ENCODE results near the gene SPOCK1. TPM values are rescaled to one million over a fixed set of nuclear protein-coding genes. Genes with fewer than 3 reads are reported as not detected.

SPOCK1 gene
- total and polyA plus RNA-seq, 2 experiments from 2014 or later = 5.6 to 10.1 TPM

GRCh38 chr5:137101544-137101943 lies 397.6 kb downstream of the SPOCK1 start:
- WGBS (ENCODE audit: low lambda C conversion rate, missing lambda C conversion rate) = 50% methylated on average over 2 of the region's 2 CpGs
- H3K4me1 ChIP-seq (ENCODE audit: insufficient read depth) = no peaks in the 10 kb centered on the region
- H3K36me3 ChIP-seq (replicated peaks; ENCODE audit: insufficient read depth, low read depth) = no peaks in the 10 kb centered on the region
- no peak overlapping the region for H3K27ac ChIP-seq
- H3K4me3 ChIP-seq = no peak overlapping the region
- no peak for TF ChIP-seq EZH2 (IDR thresholded peaks at IDR 0.05; ENCODE audit: borderline replicate concordance)
- no peak for TF ChIP-seq CTCF (IDR thresholded peaks at IDR 0.05; ENCODE audit: poor library complexity)
- no peak for TF ChIP-seq EZH2phosphoT487 (IDR thresholded peaks at IDR 0.05; ENCODE audit: low read depth, severe bottlenecking, unreplicated experiment)
- H2AFZ ChIP-seq = no peak overlapping the region
- H3K9me2 ChIP-seq (replicated peaks; ENCODE audit: insufficient read depth) = no peaks in the 10 kb centered on the region
- no peaks in the 10 kb centered on the region for H3K27me3 ChIP-seq
- no peak for DNase-seq (ENCODE audit: low spot score)
- H3K4me2 ChIP-seq = no peak overlapping the region
- no peaks in the 10 kb centered on the region for H4K20me1 ChIP-seq (ENCODE audit: insufficient read depth, poor library complexity, severe bottlenecking)
- no peaks in the 10 kb centered on the region for H3K9me3 ChIP-seq (ENCODE audit: low read depth)
- no peaks in the 10 kb centered on the region for H3K79me2 ChIP-seq

- Histone ChIP-seq H3K79me2 (no peaks in the 10 kb centered on the region), H4K20me1 (ENCODE audit: insufficient read depth, poor library complexity, severe bottlenecking) (no peaks in the 10 kb centered on the region), H2AFZ (no peak overlapping the region), H3K27me3 (no peaks in the 10 kb centered on the region), H3K36me3 (replicated peaks; ENCODE audit: insufficient read depth, low read depth) (no peaks in the 10 kb centered on the region), H3K9me3 (ENCODE audit: low read depth) (no peaks in the 10 kb centered on the region), H3K4me1 (ENCODE audit: insufficient read depth) (no peaks in the 10 kb centered on the region), H3K4me3 (no peak overlapping the region), H3K9me2 (replicated peaks; ENCODE audit: insufficient read depth) (no peaks in the 10 kb centered on the region), H3K4me2 (no peak overlapping the region), H3K27ac (no peak overlapping the region)
- 85% methylated on average over 3 of the region's 3 CpGs for WGBS (ENCODE audit: low lambda C conversion rate, missing lambda C conversion rate)
- no peak for DNase-seq (ENCODE audit: low spot score)
- TF ChIP-seq EZH2 (IDR thresholded peaks at IDR 0.05; ENCODE audit: borderline replicate concordance) = no peak
- no peak for TF ChIP-seq CTCF (IDR thresholded peaks at IDR 0.05; ENCODE audit: poor library complexity)
- no peak for TF ChIP-seq EZH2phosphoT487 (IDR thresholded peaks at IDR 0.05; ENCODE audit: low read depth, severe bottlenecking, unreplicated experiment)
These were observed 399.5 kb downstream of the SPOCK1 start for GRCh38 chr5:137099651-137100050.

- Histone ChIP-seq H3K36me3 (replicated peaks; ENCODE audit: insufficient read depth, low read depth) (no peaks in the 10 kb centered on the region), H3K9me2 (replicated peaks; ENCODE audit: insufficient read depth) (no peaks in the 10 kb centered on the region), H3K9me3 (ENCODE audit: low read depth) (no peaks in the 10 kb centered on the region), H4K20me1 (ENCODE audit: insufficient read depth, poor library complexity, severe bottlenecking) (no peaks in the 10 kb centered on the region), H3K4me1 (ENCODE audit: insufficient read depth) (no peaks in the 10 kb centered on the region), H3K79me2 (no peaks in the 10 kb centered on the region), H2AFZ (no peak overlapping the region), H3K27me3 (no peaks in the 10 kb centered on the region), H3K4me3 (no peak overlapping the region), H3K4me2 (no peak overlapping the region), H3K27ac (no peak overlapping the region)
- no peak for DNase-seq (ENCODE audit: low spot score)
- 88% methylated on average over 4 of the region's 4 CpGs for WGBS (ENCODE audit: low lambda C conversion rate, missing lambda C conversion rate)
- TF ChIP-seq CTCF (IDR thresholded peaks at IDR 0.05; ENCODE audit: poor library complexity) = no peak
- no peak for TF ChIP-seq EZH2phosphoT487 (IDR thresholded peaks at IDR 0.05; ENCODE audit: low read depth, severe bottlenecking, unreplicated experiment)
- no peak for TF ChIP-seq EZH2 (IDR thresholded peaks at IDR 0.05; ENCODE audit: borderline replicate concordance)
These were observed 400.5 kb downstream of the SPOCK1 start for GRCh38 chr5:137098663-137099062.

- no peak for TF ChIP-seq CTCF (IDR thresholded peaks at IDR 0.05; ENCODE audit: poor library complexity)
- TF ChIP-seq EZH2phosphoT487 (IDR thresholded peaks at IDR 0.05; ENCODE audit: low read depth, severe bottlenecking, unreplicated experiment) = no peak
- no peak for TF ChIP-seq EZH2 (IDR thresholded peaks at IDR 0.05; ENCODE audit: borderline replicate concordance)
- 67% methylated on average over 1 of the region's 1 CpG for WGBS (ENCODE audit: low lambda C conversion rate, missing lambda C conversion rate)
These were observed 400.9 kb downstream of the SPOCK1 start for GRCh38 chr5:137098238-137098637.

More at GRCh38 chr5:137098238-137098637, 400.9 kb downstream of the SPOCK1 start:
- Histone ChIP-seq H4K20me1 (ENCODE audit: insufficient read depth, poor library complexity, severe bottlenecking) (no peaks in the 10 kb centered on the region), H2AFZ (no peak overlapping the region), H3K36me3 (replicated peaks; ENCODE audit: insufficient read depth, low read depth) (no peaks in the 10 kb centered on the region), H3K4me3 (no peak overlapping the region), H3K79me2 (no peaks in the 10 kb centered on the region), H3K4me2 (no peak overlapping the region), H3K4me1 (ENCODE audit: insufficient read depth) (no peaks in the 10 kb centered on the region), H3K9me2 (replicated peaks; ENCODE audit: insufficient read depth) (no peaks in the 10 kb centered on the region), H3K27ac (no peak overlapping the region), H3K9me3 (ENCODE audit: low read depth) (no peaks in the 10 kb centered on the region), H3K27me3 (no peaks in the 10 kb centered on the region)
- no peak for DNase-seq (ENCODE audit: low spot score)

Data from hepatocyte (in vitro differentiated cells).